Raji (cell line): ENCODE data around the gene LRRC4C.

Experiments used
- POLR2A ChIP-seq: IDR thresholded peaks from 2 replicates; pipeline ENCODE4 v1.6.1; 2011; ENCODE audit warnings: low read depth, low read length, control low read depth; ENCODE audit not compliant: insufficient read depth

Gene LRRC4C

DNA sequence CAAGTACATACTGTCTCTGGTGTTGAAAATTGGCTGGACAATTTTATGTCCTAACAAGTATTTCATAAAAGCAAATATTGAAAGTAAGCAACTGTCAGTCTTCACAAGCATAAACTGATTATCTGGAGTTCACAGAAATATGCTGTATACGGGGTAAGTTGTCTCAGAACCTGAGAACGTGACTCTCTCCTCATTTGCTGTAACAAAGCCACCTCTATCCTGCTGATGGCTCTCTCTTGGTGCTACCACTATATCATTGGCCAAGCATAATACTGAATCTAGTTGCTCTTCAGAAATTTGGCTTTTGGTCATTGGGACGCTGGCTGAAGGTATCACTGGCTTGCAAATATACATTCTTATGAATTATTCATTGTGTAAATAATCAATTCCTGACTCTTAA, 1078.0 kb downstream of the LRRC4C start:
- TF ChIP-seq POLR2A = no peak

GRCh38 chr11:40380835-40381234, 1078.6 kb downstream of the LRRC4C start:
- TF ChIP-seq POLR2A = no peak

- TF ChIP-seq POLR2A = no peak
Observed at GRCh38 chr11:40376331-40376730, 1083.1 kb downstream of the LRRC4C start.

GRCh38 chr11:40370821-40371616, 1088.4 kb downstream of the LRRC4C start:
- TF ChIP-seq POLR2A = no peak

- no peak for TF ChIP-seq POLR2A
Observed at GRCh38 chr11:40360206-40360798, 1099.2 kb downstream of the LRRC4C start.

- TF ChIP-seq POLR2A = no peak
Observed at GRCh38 chr11:40354121-40354520, 1105.3 kb downstream of the LRRC4C start.

- TF ChIP-seq POLR2A = no peak
Observed at GRCh38 chr11:40340911-40341310, 1118.5 kb downstream of the LRRC4C start.

- TF ChIP-seq POLR2A = no peak
Observed at GRCh38 chr11:40338739-40339138, 1120.7 kb downstream of the LRRC4C start.

GRCh38 chr11:40338062-40338461, 1121.4 kb downstream of the LRRC4C start:
- no peak for TF ChIP-seq POLR2A

GRCh38 chr11:40337118-40337517, 1122.3 kb downstream of the LRRC4C start:
- TF ChIP-seq POLR2A = no peak

GRCh38 chr11:40328890-40329614, 1130.4 kb downstream of the LRRC4C start:
- TF ChIP-seq POLR2A = no peak

DNA sequence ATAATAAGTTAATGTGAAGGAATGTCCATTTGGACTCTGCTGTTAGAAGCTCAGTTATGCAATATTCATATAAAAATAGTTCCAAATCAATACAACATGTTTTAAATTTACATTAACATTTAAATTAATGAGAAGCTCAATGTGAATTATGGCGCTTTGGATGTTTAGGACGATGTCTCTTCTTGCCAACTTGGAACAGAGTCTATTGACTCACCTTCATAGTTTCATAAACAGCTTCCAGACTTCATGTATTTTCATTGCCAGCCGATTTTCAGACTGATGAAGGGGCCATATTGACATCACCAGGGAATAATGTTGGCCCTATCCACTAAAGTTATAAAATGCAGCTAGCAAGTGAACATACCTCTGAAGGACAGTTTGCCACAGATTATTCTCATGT, 1136.2 kb downstream of the LRRC4C start:
- TF ChIP-seq POLR2A = no peak

DNA sequence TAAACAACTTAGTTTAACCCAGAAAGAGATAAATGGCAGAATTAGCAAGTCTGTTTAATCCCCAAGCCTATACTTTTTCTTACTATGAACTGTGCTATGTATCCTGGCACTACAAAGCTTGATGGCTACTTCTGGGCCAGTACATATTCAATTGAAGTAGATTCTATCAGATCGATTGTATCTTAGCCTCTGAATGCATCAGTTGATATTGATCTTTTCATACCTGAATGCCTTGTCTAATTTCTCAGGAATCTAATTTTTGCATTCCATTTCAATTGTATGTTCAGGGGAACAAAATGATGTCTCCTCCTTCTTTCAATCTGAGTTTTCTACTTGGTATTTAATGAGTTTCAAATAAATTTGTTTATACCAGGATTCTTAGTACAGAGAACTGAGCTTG, 1137.9 kb downstream of the LRRC4C start:
- no peak for TF ChIP-seq POLR2A

- TF ChIP-seq POLR2A = no peak
Observed at GRCh38 chr11:40316171-40316570, 1143.3 kb downstream of the LRRC4C start.

DNA sequence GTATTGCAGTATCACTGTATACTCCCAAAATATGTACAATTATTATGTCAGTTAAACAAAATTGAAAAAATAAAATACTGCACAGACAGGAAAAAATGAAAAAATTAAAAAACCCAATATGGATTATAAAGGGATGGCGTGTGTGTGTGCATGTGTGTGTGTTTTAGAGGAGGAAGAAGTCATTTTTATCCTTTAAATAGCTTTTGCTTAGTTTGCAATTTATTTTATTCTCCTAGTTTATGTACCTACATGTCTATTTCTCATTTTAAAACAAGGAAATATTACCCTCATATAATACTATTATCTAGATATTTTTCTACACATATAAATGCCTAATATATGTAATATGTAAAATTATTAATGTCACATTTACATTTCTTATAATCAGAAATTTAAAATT, 1144.3 kb downstream of the LRRC4C start:
- TF ChIP-seq POLR2A = no peak

DNA sequence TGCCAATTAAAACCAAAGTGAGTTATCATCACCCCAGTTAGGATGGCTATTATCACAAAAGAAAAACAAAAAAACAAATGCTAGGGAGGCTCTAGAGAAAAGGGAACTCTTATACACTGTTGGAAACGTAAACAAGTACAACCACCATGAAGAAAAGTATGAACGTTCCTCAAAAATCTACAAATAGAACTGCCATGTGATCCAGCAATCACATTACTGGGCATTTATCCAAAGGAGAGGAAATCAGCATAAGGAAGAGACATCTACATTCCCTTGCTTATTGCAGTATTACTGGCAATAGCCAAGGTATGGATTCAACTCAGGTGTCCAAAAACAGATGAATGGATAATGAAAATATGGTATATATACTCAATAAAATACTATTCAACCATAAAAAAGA, 1145.1 kb downstream of the LRRC4C start:
- no peak for TF ChIP-seq POLR2A
